Spleen (tissue), 7 donors: ENCODE results near the gene PLCB1.

Source experiments
- CTCF ChIP-seq, 11 experiments: fragments of 200-600 bp in 7 of 11; fragments of 450-650 bp in 4 of 11; sonication (generic) in 4 of 11; IDR thresholded peaks in 8 of 11; conservative IDR thresholded peaks in 3 of 11; 1 replicate in 7 of 11; 2 replicates in 4 of 11; pipeline versions ENCODE4 v1.4.0 to v1.8.0; 2016 to 2021; ENCODE audit warnings: antibody characterized with exemption in 11 of 11, inconsistent platforms in 4 of 11, mild to moderate bottlenecking in 1 of 11
- POLR2A ChIP-seq, 3 donors: fragments of 450-650 bp; IDR thresholded peaks; one replicate each; pipeline ENCODE4 v1.5.1; 2017; ENCODE audit warnings: antibody characterized with exemption in 3 of 3, mild to moderate bottlenecking in 1 of 3
- donor health status: DM: no; HTN: no; CAD: no; lungs with moderate emphysema.
- donor health status: DM: no; HTN: no; CAD: no.
- donor health status: DM: no; HTN: no; CAD: no.

GRCh38 chr20:8124639-8125038 is 7.4 kb upstream of the PLCB1 start:
- TF ChIP-seq CTCF (IDR thresholded peaks at IDR 0.05 in 8 of 11, conservative IDR thresholded peaks at IDR 0.05 in 3 of 11) (no peak), POLR2A (IDR thresholded peaks at IDR 0.05) (no peak)
